ENCODE measurements around the gene RRAGD. TPM values are rescaled to one million over a fixed set of nuclear protein-coding genes. Genes with fewer than 3 reads are reported as not detected.

Gene RRAGD
- total and polyA plus RNA-seq, 4 donors: 4.7 to 6.7 (median 5.6) TPM

DNA sequence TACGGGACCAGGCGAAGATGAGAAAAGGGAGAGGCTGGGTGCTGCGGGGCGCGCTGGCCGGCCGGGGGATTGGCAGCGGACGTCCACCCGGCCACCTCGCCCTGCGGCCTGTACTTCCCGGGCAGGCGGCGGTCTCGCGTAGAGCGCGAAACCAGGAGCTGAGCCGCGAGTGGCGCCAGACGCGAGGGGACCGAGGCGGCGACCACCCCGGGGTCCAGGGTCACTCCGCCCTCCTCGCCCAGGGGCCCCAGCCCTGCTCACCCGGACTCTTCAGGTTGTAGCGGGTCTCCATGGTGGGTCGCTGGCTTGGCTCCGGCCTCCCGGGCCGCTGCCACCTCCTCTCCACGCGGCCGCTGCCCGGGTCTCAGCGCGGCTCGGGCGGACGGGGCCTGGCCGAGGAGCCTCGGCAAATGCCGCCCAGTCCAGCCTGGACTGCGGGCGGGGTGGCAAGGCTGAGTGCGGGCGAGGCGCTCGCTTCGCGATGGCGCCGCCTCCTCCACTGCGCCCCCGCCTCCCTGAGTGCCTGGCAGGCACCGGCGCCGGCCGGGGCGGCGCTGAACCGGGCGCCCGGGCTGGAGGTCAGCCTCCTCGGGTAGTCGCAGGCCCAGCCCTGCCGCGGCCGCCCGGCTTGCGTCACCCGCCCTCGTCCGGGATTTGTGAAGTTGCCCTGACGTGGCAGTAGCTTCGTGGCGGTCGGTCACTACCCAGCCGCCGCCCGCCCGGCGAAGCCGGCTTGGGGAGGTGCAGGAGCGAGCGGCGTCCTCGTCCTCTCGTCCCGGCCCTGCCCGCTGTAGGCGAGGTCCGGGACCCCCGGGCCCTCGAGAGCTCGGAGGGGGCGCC lies 59.6 kb downstream of the RRAGD start, which contains the start of gene UBE2J1:
Gene UBE2J1 (minus strand): TSS at position 445 of the 840 bp plus-strand sequence. CDS start 153 bp downstream, at position 292.
- peak; percentile 88 for DNase-seq (ENCODE audit: low spot score)
- no peaks in the 10 kb centered on the region for H3K27me3 ChIP-seq (ENCODE audit: control insufficient read depth in 4 of 4, insufficient read depth in 4 of 4, low read length in 3 of 4)
- peak within 1 kb of the TSS; percentile 94 to 97 for H3K9ac ChIP-seq (ENCODE audit: low read depth in 1 of 2, low read length in 2 of 2)
- H3K36me3 ChIP-seq (ENCODE audit: control insufficient read depth in 4 of 4, insufficient read depth in 3 of 4, low read depth in 1 of 4, low read length in 3 of 4): no peaks in the 10 kb centered on the region
- H3K9me3 ChIP-seq (ENCODE audit: control insufficient read depth in 4 of 4, low read length in 3 of 4): no peaks in the 10 kb centered on the region
- H3K4me1 ChIP-seq (ENCODE audit: control insufficient read depth in 4 of 4, insufficient read depth in 4 of 4, low read length in 3 of 4): peaks cover 10 to 35% (median 18%) of the 10 kb centered on the region in 4 donors
- peak within 1 kb of the TSS; percentile 97 to 98 for H3K27ac ChIP-seq (ENCODE audit: low read depth in 1 of 2, low read length in 2 of 2)
- TF ChIP-seq YY1 (IDR thresholded peaks at IDR 0.05) (no peak), HNF4A (conservative IDR thresholded peaks at IDR 0.05) (no peak), EGR1 (IDR thresholded peaks at IDR 0.05; ENCODE audit: low read depth in 2 of 2) (peak in 1 of 2 donors; percentile 63), NR2F2 (IDR thresholded peaks at IDR 0.05) (no peak), ATF3 (IDR thresholded peaks at IDR 0.05) (no peak), RXRA (IDR thresholded peaks at IDR 0.05) (no peak), HNF4G (IDR thresholded peaks at IDR 0.05) (no peak), GABPA (IDR thresholded peaks at IDR 0.05 in 1 of 2, conservative IDR thresholded peaks at IDR 0.05 in 1 of 2) (no peak), TAF1 (conservative IDR thresholded peaks at IDR 0.05) (peak; percentile 82), FOXA1 (IDR thresholded peaks at IDR 0.05) (no peak), SP1 (IDR thresholded peaks at IDR 0.05) (no peak)
- TF ChIP-seq, protein P1, sequence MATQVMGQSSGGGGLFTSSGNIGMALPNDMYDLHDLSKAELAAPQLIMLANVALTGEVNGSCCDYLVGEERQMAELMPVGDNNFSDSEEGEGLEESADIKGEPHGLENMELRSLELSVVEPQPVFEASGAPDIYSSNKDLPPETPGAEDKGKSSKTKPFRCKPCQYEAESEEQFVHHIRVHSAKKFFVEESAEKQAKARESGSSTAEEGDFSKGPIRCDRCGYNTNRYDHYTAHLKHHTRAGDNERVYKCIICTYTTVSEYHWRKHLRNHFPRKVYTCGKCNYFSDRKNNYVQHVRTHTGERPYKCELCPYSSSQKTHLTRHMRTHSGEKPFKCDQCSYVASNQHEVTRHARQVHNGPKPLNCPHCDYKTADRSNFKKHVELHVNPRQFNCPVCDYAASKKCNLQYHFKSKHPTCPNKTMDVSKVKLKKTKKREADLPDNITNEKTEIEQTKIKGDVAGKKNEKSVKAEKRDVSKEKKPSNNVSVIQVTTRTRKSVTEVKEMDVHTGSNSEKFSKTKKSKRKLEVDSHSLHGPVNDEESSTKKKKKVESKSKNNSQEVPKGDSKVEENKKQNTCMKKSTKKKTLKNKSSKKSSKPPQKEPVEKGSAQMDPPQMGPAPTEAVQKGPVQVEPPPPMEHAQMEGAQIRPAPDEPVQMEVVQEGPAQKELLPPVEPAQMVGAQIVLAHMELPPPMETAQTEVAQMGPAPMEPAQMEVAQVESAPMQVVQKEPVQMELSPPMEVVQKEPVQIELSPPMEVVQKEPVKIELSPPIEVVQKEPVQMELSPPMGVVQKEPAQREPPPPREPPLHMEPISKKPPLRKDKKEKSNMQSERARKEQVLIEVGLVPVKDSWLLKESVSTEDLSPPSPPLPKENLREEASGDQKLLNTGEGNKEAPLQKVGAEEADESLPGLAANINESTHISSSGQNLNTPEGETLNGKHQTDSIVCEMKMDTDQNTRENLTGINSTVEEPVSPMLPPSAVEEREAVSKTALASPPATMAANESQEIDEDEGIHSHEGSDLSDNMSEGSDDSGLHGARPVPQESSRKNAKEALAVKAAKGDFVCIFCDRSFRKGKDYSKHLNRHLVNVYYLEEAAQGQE (IDR thresholded peaks at IDR 0.05): peak; percentile 76
- TF ChIP-seq, protein P2, sequence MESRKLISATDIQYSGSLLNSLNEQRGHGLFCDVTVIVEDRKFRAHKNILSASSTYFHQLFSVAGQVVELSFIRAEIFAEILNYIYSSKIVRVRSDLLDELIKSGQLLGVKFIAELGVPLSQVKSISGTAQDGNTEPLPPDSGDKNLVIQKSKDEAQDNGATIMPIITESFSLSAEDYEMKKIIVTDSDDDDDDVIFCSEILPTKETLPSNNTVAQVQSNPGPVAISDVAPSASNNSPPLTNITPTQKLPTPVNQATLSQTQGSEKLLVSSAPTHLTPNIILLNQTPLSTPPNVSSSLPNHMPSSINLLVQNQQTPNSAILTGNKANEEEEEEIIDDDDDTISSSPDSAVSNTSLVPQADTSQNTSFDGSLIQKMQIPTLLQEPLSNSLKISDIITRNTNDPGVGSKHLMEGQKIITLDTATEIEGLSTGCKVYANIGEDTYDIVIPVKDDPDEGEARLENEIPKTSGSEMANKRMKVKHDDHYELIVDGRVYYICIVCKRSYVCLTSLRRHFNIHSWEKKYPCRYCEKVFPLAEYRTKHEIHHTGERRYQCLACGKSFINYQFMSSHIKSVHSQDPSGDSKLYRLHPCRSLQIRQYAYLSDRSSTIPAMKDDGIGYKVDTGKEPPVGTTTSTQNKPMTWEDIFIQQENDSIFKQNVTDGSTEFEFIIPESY (IDR thresholded peaks at IDR 0.05): no peak
- TF ChIP-seq, protein P3, sequence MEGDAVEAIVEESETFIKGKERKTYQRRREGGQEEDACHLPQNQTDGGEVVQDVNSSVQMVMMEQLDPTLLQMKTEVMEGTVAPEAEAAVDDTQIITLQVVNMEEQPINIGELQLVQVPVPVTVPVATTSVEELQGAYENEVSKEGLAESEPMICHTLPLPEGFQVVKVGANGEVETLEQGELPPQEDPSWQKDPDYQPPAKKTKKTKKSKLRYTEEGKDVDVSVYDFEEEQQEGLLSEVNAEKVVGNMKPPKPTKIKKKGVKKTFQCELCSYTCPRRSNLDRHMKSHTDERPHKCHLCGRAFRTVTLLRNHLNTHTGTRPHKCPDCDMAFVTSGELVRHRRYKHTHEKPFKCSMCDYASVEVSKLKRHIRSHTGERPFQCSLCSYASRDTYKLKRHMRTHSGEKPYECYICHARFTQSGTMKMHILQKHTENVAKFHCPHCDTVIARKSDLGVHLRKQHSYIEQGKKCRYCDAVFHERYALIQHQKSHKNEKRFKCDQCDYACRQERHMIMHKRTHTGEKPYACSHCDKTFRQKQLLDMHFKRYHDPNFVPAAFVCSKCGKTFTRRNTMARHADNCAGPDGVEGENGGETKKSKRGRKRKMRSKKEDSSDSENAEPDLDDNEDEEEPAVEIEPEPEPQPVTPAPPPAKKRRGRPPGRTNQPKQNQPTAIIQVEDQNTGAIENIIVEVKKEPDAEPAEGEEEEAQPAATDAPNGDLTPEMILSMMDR (IDR thresholded peaks at IDR 0.05; ENCODE audit: low read depth, low read length, missing input control): no peak
- WGBS: under 1% methylated on average over 102 of the region's 102 CpGs
- H3K4me3 ChIP-seq (ENCODE audit: low read depth in 1 of 3, low read length in 3 of 3): peak within 1 kb of the TSS; percentile 92 to 98 (median 97)

All from liver (tissue), 9 donors.